ENCODE measurements around the gene TWNK.
A peak's percentile ranks its signal among the peaks of the same experiment; 100 is the strongest.

DNA sequence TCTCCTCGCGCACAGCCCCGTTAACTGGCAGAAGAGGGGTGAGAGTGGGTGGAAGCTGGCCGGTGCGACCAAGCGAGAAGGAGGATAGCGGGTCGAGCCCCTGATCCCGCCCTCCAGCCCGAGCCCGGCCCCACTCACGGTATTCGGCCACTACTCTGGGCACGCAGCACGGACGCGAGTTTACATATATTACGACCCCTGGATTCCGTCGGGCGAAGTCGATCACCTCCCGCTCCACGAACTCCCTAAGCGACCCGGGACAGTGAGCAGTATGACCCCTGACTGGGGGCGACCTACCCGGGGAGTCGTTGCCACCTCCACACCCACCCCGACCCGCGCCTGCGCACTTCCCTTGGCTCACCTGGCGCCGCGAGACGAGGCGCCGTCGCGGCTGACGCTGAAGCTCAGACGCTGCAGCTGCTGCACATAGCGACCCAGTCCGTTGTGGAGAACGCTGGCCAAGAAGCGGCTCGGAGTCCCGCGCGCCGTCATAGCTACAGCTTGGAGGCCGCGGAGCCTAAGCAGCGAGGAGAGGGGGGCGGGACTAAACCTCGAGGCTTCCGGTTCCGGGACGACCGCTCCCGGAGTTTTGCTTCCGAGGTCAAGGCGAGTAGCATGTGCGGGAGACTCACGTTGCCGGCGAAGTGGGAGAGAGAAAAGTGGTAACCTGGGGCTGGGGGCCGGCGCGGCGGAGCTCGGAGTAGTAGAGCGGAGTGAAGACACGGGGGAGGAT is at the start of gene TWNK, which contains the start of gene MRPL43:
- TF ChIP-seq, protein P1, sequence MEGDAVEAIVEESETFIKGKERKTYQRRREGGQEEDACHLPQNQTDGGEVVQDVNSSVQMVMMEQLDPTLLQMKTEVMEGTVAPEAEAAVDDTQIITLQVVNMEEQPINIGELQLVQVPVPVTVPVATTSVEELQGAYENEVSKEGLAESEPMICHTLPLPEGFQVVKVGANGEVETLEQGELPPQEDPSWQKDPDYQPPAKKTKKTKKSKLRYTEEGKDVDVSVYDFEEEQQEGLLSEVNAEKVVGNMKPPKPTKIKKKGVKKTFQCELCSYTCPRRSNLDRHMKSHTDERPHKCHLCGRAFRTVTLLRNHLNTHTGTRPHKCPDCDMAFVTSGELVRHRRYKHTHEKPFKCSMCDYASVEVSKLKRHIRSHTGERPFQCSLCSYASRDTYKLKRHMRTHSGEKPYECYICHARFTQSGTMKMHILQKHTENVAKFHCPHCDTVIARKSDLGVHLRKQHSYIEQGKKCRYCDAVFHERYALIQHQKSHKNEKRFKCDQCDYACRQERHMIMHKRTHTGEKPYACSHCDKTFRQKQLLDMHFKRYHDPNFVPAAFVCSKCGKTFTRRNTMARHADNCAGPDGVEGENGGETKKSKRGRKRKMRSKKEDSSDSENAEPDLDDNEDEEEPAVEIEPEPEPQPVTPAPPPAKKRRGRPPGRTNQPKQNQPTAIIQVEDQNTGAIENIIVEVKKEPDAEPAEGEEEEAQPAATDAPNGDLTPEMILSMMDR (IDR thresholded peaks at IDR 0.05): no peak
- TF ChIP-seq POLR2A (IDR thresholded peaks at IDR 0.05): peak; percentile 23 to 71 (median 61)
